ENCODE data around the gene ASB10. TPM values are rescaled to one million over a fixed set of nuclear protein-coding genes. Genes with fewer than 3 reads are reported as not detected.

ASB10 gene
- polyA plus RNA-seq, 1 of the 3 experiments (the other 2 are of a cell fraction), result not detected

GRCh38 chr7:151205730-151206129, 18.7 kb upstream of the ASB10 start (continued):
- TF ChIP-seq USF1 (IDR thresholded peaks at IDR 0.05; ENCODE audit: borderline replicate concordance, low read depth), result no peak
- no peak for TF ChIP-seq GATA2 (CRISPR knock-in tag; IDR thresholded peaks at IDR 0.05)
- no peak for TF ChIP-seq JUND (IDR thresholded peaks at IDR 0.05)
- TF ChIP-seq MAX (IDR thresholded peaks at IDR 0.05; ENCODE audit: low read depth), result no peak
- TF ChIP-seq CTCF (IDR thresholded peaks at IDR 0.05), result no peak

- Histone ChIP-seq H3K4me2 (no peak overlapping the region), H3K4me3 (ENCODE audit: low read depth in 2 of 2, low read length in 1 of 2) (no peak overlapping the region), H3K79me2 (ENCODE audit: insufficient read depth) (no peaks in the 10 kb centered on the region), H3F3A (replicated peaks; ENCODE audit: insufficient read depth) (no peaks in the 10 kb centered on the region), H3K9me2 (no peaks in the 10 kb centered on the region), H4K20me1 (ENCODE audit: insufficient read depth) (no peaks in the 10 kb centered on the region), H3K4me1 (ENCODE audit: control insufficient read depth in 1 of 2, insufficient read depth in 2 of 2, low read depth in 1 of 2, low read length in 1 of 2) (no peaks in the 10 kb centered on the region), H3K9me3 (no peaks in the 10 kb centered on the region), H3K27me3 (ENCODE audit: insufficient read depth) (peaks cover 61% of the 10 kb centered on the region), H3K9ac (no peak overlapping the region), H3K27ac (ENCODE audit: low read depth in 2 of 2, low read length in 1 of 2) (no peak overlapping the region), H2AFZ (ENCODE audit: low read depth) (no peak overlapping the region), H3K36me3 (replicated peaks in 1 of 2; ENCODE audit: control insufficient read depth in 1 of 2, insufficient read depth in 2 of 2, low read length in 1 of 2) (no peaks in the 10 kb centered on the region)
- WGBS (ENCODE audit: low lambda C conversion rate), result 58% methylated on average over 48 of the region's 48 CpGs
- TF ChIP-seq SIN3A (IDR thresholded peaks at IDR 0.05; ENCODE audit: borderline replicate concordance, low read depth, low read length), result no peak
- TF ChIP-seq MXI1 (IDR thresholded peaks at IDR 0.05; ENCODE audit: low read depth, low read length), result no peak
- TF ChIP-seq RCOR1 (IDR thresholded peaks at IDR 0.05; ENCODE audit: low read length), result no peak
- TF ChIP-seq EP300 (IDR thresholded peaks at IDR 0.05; ENCODE audit: borderline replicate concordance in 1 of 2, low read depth in 1 of 2, low read length in 1 of 2), result no peak
- 0 out of 2 replicates have a peak, but pooled peaks have one; percentile 10 for TF ChIP-seq CTCF (IDR thresholded peaks at IDR 0.05)
- peak; percentile 48 for DNase-seq
- POLR2A ChIA-PET, result interaction anchor here (0.5 kb wide), 1 partner anchor 16 kb away, joined by 3 read pairs; no protein-coding TSS in a partner anchor
- CTCF ChIA-PET, result interaction anchor here (0.8 to 1.7 kb wide), 6 partner anchors 37 to 119 kb away, joined by 3 to 5 read pairs (median 4); partner anchors contain the start of gene GBX1
Measured at GRCh38 chr7:151204383-151205032, 17.5 kb upstream of the ASB10 start.
